NCI-H1930 (cell line): ENCODE results near the gene FMC1.

Experiments
- DNase-seq, 2 experiments: peaks; one replicate each; lab custom pipeline; 2025; lab: John Stamatoyannopoulos, UW

The FMC1 gene

DNA sequence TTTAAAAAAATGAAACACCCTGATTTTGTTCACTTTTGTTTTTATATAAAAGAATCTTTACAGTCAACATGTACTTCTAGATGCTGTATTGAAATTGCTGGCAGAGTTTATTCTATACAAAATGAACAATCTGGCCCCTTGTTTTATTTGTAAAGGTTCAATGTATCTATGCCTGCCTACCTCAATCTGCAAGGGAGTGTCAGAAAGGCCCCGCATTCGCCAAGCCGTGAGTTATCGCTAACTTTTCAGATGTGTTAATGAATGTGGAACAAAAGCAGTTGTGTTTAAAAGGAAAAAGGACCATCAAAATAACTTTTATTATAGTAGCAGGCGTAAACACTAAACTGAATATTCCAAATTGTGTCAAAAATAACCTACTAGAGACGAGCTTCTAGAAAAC is 33.1 kb downstream of the FMC1 start:
- DNase-seq = no peak

DNA sequence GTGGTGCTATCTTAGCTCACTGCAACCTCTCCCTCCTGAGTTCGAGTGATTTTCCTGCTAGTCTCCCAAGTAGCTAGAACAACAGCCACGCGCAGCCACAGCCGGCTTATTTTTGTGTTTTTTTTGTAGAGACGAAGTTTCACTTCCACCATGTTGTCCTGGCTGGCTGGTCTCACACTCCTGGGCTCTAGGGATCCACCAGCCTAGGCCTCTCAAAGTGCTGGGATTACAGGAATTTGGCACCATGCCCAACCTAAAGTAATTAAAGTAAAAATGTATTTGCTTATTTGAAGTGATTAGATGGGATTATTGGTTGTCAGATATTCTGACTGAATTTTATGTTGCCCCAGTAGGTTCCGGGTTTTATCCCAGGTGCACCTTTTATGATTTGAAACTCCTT is 41.3 kb downstream of the FMC1 start:
- no peak for DNase-seq

DNA sequence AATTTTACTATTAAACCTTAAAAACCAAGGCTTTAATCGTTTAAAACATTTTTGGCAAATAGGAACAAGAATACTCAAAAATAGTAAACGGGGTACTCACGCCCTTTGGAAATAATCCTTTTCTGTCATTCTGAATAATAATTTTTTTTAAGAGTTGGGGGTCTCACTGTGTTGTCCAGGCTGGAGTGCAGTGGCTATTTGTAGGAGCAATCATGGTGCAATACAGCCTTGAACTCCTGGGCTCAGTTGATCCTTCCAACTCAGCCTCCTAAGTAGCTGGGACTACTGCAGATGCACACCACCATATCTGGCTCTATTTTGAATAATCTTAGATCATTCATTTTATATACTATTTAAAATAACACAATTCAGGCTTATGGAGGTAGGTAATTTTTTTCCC is 43.5 kb downstream of the FMC1 start:
- DNase-seq = no peak

DNA sequence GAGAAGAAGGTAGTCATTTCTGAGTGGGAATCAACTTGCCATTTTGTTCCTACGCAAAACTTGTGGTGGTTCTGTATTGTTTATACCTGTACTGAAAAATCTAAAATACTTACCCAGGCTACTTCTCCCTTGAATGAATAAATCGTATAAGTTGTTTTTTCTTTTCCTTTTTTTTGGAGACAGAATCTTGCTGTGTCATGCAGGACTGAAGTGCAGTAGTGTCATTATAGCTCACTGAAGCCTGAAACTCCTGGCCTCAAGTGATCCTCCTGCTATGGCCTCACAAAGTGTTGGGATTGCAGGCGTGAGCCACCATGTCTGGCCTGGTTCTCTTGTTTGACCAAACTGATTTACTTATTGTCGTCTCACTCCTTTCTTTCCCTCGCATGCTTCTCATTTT is 46.5 kb downstream of the FMC1 start:
- no peak for DNase-seq

DNA sequence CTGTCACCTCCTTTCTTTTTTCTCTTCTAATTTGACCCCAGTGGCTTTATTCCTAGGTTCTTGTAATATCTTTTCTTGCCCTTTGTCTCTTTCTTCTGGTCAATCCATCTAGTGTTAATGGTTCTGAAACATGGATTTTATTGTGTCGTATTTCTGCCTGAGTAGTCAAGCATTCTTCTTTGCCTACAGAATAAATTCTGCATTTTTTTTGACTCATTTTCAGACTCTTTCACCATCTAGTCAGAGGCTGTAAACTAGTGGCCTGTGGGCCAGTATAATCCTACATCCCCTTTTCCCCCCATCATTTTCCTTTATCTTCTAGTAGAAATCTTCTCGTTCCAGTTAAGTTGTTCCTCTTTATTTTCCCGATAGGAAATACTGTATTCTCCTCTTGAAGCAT is 48.0 kb downstream of the FMC1 start:
- no peak for DNase-seq

DNA sequence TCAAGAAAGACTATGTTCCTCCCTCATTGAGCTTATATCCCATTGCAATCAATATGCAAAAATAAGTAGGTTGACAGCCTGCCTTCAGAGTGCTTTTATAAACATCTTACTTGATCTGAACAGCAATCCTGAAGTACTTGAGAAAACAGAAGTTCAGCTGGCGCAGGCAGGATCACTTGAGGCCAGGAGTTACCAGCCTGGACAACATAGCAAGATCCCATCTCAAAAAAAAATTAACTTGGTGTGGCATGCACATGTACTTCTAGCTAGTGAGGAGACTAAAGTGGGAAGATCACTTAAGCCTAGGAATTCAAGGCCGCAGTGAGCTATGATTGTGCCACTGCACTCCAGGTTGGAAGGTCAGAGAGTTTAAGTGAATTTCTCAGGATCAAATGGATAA is 48.6 kb downstream of the FMC1 start:
- DNase-seq = no peak

DNA sequence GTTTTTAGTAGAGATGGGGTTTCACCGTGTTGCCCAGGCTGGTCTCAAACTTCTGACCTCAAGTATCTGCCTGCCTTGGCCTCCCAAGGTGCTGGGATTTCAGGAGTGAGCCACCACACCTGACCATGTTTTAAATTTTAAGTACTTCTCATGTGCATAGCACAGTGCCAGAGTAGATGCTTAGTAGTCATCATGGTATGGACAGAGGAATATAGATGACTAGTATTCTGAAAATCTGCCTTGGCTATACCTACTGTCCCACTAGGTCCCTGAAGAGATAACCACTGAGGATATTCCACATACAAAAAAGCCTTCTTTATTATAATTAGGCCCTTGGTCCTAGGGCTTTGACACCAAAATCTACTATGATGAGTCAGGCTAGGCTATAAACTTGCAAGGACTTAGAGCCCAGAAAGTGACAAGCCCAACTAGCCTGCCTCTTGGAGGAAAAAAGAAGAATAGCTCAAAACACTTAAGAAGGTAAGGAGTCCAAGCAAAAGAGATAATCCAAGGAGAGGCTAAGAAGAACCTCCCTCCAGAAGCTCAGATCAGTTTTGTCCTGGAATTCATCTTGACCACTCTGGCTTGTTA is 52.6 kb downstream of the FMC1 start:
- DNase-seq = no peak

DNA sequence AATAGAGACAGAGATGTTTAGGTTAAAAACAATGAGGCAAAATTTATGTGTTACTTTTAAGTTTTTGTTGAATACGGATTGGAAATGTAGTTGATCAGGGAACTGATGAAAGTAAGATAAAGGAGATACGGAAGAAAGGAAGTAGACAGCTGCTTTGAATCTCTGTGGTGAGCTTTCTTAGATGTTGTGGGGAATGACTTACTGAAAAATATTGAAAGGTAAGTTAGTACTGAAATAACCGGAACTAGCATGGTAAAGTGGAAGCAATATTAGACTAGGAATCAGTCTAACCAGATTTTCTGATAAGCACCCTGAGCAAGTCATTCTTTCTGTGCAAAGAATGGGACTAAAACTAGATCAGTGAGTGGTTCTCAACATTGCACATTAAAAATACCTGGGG is 53.4 kb downstream of the FMC1 start:
- DNase-seq = no peak
